ENCODE measurements around the gene SNX7.

DNA sequence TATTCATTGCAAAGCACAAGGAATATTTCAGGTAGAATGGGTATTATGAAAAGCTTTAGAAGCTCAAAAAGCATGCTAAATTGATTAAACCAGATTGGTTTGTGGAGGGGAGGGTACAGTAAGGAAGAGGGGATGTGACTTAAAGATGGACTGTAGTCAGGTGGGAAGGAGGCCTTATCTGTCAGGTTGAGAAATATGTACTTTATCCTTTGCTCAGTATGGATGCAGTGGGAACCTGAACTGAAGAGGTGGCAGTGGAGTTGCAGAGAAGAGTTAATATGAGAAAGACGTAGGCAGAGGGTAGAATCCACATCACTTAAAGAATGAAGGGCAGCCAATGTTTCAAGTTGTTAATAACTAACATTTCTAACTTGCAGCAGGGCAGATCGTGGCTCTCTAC lies 44.1 kb downstream of the SNX7 start:
- TF ChIP-seq, protein P1, sequence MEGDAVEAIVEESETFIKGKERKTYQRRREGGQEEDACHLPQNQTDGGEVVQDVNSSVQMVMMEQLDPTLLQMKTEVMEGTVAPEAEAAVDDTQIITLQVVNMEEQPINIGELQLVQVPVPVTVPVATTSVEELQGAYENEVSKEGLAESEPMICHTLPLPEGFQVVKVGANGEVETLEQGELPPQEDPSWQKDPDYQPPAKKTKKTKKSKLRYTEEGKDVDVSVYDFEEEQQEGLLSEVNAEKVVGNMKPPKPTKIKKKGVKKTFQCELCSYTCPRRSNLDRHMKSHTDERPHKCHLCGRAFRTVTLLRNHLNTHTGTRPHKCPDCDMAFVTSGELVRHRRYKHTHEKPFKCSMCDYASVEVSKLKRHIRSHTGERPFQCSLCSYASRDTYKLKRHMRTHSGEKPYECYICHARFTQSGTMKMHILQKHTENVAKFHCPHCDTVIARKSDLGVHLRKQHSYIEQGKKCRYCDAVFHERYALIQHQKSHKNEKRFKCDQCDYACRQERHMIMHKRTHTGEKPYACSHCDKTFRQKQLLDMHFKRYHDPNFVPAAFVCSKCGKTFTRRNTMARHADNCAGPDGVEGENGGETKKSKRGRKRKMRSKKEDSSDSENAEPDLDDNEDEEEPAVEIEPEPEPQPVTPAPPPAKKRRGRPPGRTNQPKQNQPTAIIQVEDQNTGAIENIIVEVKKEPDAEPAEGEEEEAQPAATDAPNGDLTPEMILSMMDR (IDR thresholded peaks at IDR 0.05; ENCODE audit: insufficient read depth, low read depth, low read length) = no peak
- no peak for TF ChIP-seq EZH2 (IDR thresholded peaks at IDR 0.05; ENCODE audit: insufficient read depth, low read length)
